ENCODE results near the gene TLCD3A. TPM values are rescaled to one million over a fixed set of nuclear protein-coding genes. Genes with fewer than 3 reads are reported as not detected.
"Not testable (repeated sequence)": the region's sequence is repeated elsewhere in the genome, so short reads cannot be mapped to it uniquely, and the experiment has no call there.

Gene TLCD3A
- total RNA-seq, 1 donor from 2014 or later: 16.9 TPM

- DNase-seq: no peak
Measured at GRCh38 chr17:789160-789840, 56.9 kb downstream of the TLCD3A start.

DNA sequence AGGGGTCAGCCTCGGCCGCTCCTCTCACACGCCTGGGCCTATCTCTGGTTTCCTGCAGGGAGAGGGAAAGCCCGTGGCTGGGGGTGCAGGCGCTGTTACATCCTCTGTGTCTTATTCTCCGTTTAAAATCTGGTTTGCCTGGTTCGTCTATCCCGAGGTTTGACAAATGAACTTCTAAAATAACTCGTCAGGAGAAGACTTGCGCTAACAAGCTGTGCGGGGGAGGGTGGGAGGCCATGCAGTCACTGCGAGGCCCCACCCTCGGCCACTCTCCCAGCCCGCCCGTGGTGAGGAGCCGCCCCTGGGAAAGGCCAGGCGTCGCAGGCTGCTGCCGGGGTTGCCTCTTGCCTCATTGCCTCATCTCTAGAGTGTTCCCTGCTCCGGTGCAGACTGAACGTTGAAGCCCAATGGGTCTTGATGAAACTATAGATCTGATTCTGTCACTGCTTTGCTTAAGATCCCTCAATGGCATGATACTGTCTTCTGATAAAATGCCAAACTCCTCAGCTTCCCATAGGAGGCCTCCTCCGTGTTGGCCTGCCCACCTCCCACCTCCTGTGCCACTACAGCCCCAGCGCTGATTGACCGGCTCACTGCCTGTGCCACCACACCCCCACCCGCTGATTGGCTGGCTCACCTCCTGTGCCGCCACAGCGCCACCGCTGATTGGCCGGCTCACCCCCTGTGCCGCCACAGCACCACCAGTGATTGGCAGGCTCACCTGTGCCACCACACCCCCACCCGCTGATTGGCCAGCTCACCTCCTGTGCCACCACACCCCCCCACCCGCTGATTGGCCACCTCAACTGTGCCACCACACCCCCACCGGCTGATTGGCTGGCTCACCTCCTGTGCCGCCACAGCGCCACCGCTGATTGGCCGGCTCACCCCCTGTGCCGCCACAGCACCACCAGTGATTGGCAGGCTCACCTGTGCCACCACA is 57.8 kb downstream of the TLCD3A start:
- not testable (repeated sequence) for DNase-seq

- not testable (repeated sequence) for DNase-seq
Measured at GRCh38 chr17:790874-791247, 58.5 kb downstream of the TLCD3A start.

- no peak for DNase-seq
Measured at GRCh38 chr17:791829-792228, 59.4 kb downstream of the TLCD3A start.

GRCh38 chr17:792277-792676 is 59.9 kb downstream of the TLCD3A start:
- no peak for DNase-seq

Other genes with a start within 250 kb of the TLCD3A start
- 20.1 TPM for gene VPS53, start 17.8 kb upstream of the TLCD3A start, total RNA-seq
- gene GEMIN4, start 19.7 kb downstream of the TLCD3A start, total RNA-seq: 13.2 TPM
- gene GLOD4, start 49.7 kb downstream of the TLCD3A start, total RNA-seq: 40.5 TPM
- 15.4 TPM for gene MRM3, start 49.8 kb downstream of the TLCD3A start, total RNA-seq
- gene NXN, start 247.2 kb downstream of the TLCD3A start, total RNA-seq: 52.2 TPM

All from skin of body (tissue), 2 donors.